ENCODE measurements around the gene TNIK.

GRCh38 chr3:171262431-171262830 is 197.8 kb downstream of the TNIK start:
- TF ChIP-seq RAD21 (IDR thresholded peaks at IDR 0.05), result no peak
- no peak for TF ChIP-seq MAX (IDR thresholded peaks at IDR 0.05)
- TF ChIP-seq REST (IDR thresholded peaks at IDR 0.05), result no peak
- no peak for TF ChIP-seq CTCF (IDR thresholded peaks at IDR 0.05; ENCODE audit: low read depth, low read length, missing input control)
- no peak for TF ChIP-seq YY1 (IDR thresholded peaks at IDR 0.05)
- no peak for TF ChIP-seq TAF1 (conservative IDR thresholded peaks at IDR 0.05)
- TF ChIP-seq ATF3 (IDR thresholded peaks at IDR 0.05), result no peak
- TF ChIP-seq JUND (IDR thresholded peaks at IDR 0.05), result no peak
- TF ChIP-seq ZBTB33 (IDR thresholded peaks at IDR 0.05), result no peak
- no peak for TF ChIP-seq SP1 (IDR thresholded peaks at IDR 0.05)
